Lung (tissue), 12 donors: Measurements from ENCODE around the gene SPPL2C. TPM values are rescaled to one million over a fixed set of nuclear protein-coding genes. Genes with fewer than 3 reads are reported as not detected.

ENCODE experiments used
- ATAC-seq: fragments of 200-7000 bp; cut with Tn5 transposase; one replicate; pipeline ENCODE4 v1.9.1; 2020; ENCODE audit warnings: moderate number of reproducible peaks; ENCODE audit not compliant: insufficient read depth, low FRiP score
- DNase-seq, 3 donors: peaks; one replicate each; pipeline ENCODE4 v3.0.0-alpha.2; 2013 to 2017
- H3K27ac ChIP-seq, 2 donors: one replicate each; pipeline ENCODE4 v1.5.1; 2013; ENCODE audit warnings: mild to moderate bottlenecking in 2 of 2, moderate library complexity in 2 of 2, control low read depth in 1 of 2, inconsistent platforms in 1 of 2, low read depth in 1 of 2, low read length in 1 of 2
- H3K27me3 ChIP-seq, 3 donors: one replicate each; pipeline ENCODE4 v1.5.1; 2013; ENCODE audit warnings: low read length in 2 of 3; ENCODE audit not compliant: control insufficient read depth in 3 of 3, insufficient read depth in 3 of 3
- H3K36me3 ChIP-seq, 4 donors: one replicate each; pipeline ENCODE4 v1.5.1; 2013; ENCODE audit warnings: low read length in 4 of 4, mild to moderate bottlenecking in 1 of 4, moderate library complexity in 1 of 4; ENCODE audit not compliant: control insufficient read depth in 4 of 4, insufficient read depth in 4 of 4
- H3K4me1 ChIP-seq, 5 donors: one replicate each; pipeline ENCODE4 v1.5.1; 2013; ENCODE audit warnings: low read length in 5 of 5, mild to moderate bottlenecking in 2 of 5, moderate library complexity in 1 of 5; ENCODE audit not compliant: control insufficient read depth in 5 of 5, insufficient read depth in 5 of 5
- H3K4me3 ChIP-seq: one replicate; pipeline ENCODE4 v1.5.1; 2013; ENCODE audit warnings: mild to moderate bottlenecking, control low read depth, moderate library complexity
- H3K9ac ChIP-seq, 2 donors: one replicate each; pipeline ENCODE4 v1.5.1; 2013; ENCODE audit warnings: low read length in 2 of 2, control low read depth in 1 of 2; ENCODE audit not compliant: insufficient read depth in 1 of 2
- H3K9me3 ChIP-seq, 4 donors: one replicate each; pipeline ENCODE4 v1.5.1; 2013; ENCODE audit warnings: low read length in 3 of 4, mild to moderate bottlenecking in 1 of 4, moderate library complexity in 1 of 4; ENCODE audit not compliant: control insufficient read depth in 4 of 4, insufficient read depth in 3 of 4
- CTCF ChIP-seq: IDR thresholded peaks from 2 replicates; pipeline ENCODE4 v1.5.1; 2012; ENCODE audit warnings: mild to moderate bottlenecking; ENCODE audit errors: control extremely low read depth, extremely low read depth
- WGBS, 2 donors: extraction: QIAGEN DNeasy Blood & Tissue Kit; methylation state at CpG; one replicate each; pipeline ENCODE4 v1.1.7; 2013; 5-methylcytosine and 5-hydroxymethylcytosine counted together
- polyA plus RNA-seq, 2 donors: library from polyadenylated mRNA; stranded (reverse); fragments of 200-250 nt; gene quantifications; one replicate each; pipeline ENCODE4 v1.2.1, GENCODE V29; 2013
- total RNA-seq, 2 donors: library from RNA; depleted of rRNA in 1 of 2; stranded (reverse); fragments of >200 nt in 1 of 2; gene quantifications; one replicate each; pipeline ENCODE4 v1.2.1, GENCODE V29; 2014 to 2021
- donor health status: control.
- donor health status: control.
- donor health status: Bipolar disorder and iron deficiency.
- donor health status: healthy.
- donor health status: DM: yes; HTN: yes; CAD: no.

SPPL2C gene
- total and polyA plus RNA-seq, 4 donors: not detected

GRCh38 chr17:45841883-45842525 is 2.7 kb upstream of the SPPL2C start:
- no peak overlapping the region for H3K4me3 ChIP-seq
- TF ChIP-seq CTCF: no peak
- WGBS, 2 donors: 44 to 65% methylated on average over 7 of the region's 7 CpGs
- H3K27ac ChIP-seq: no peak overlapping the region
- no peaks in the 10 kb centered on the region for H3K9me3 ChIP-seq
- ATAC-seq (no peak), DNase-seq (no peak)
- H3K9ac ChIP-seq: no peak overlapping the region
- H3K27me3 ChIP-seq: no peaks in the 10 kb centered on the region
- no peaks in the 10 kb centered on the region for H3K4me1 ChIP-seq
- no peaks in the 10 kb centered on the region for H3K36me3 ChIP-seq

GRCh38 chr17:45843722-45844121 is 959 bp upstream of the SPPL2C start:
- H3K4me3 ChIP-seq: no peak overlapping the region
- ATAC-seq (no peak), DNase-seq (no peak)
- no peak overlapping the region for H3K27ac ChIP-seq
- H3K9me3 ChIP-seq: no peaks in the 10 kb centered on the region
- no peak for TF ChIP-seq CTCF
- H3K27me3 ChIP-seq: no peaks in the 10 kb centered on the region
- H3K36me3 ChIP-seq: no peaks in the 10 kb centered on the region
- no peaks in the 10 kb centered on the region for H3K4me1 ChIP-seq
- WGBS, 2 donors: 93 to 94% methylated on average over 4 of the region's 4 CpGs
- no peak overlapping the region for H3K9ac ChIP-seq

- Histone ChIP-seq H3K27ac (no peak overlapping the region), H3K9ac (no peak overlapping the region), H3K36me3 (no peaks in the 10 kb centered on the region), H3K27me3 (no peaks in the 10 kb centered on the region), H3K4me3 (no peak overlapping the region), H3K9me3 (peaks cover 0 to under 1% (median 0%) of the 10 kb centered on the region in 4 donors), H3K4me1 (no peaks in the 10 kb centered on the region)
- no peak for TF ChIP-seq CTCF
- 90 to 92% methylated on average over 35 of the region's 35 CpGs for WGBS, 2 donors
- DNase-seq (no peak), ATAC-seq (no peak)
These were observed 900 bp downstream of the SPPL2C start for GRCh38 chr17:45845376-45846185.
